Measurements from ENCODE around the gene AKAP8L. TPM values are rescaled to one million over a fixed set of nuclear protein-coding genes. Genes with fewer than 3 reads are reported as not detected.

AKAP8L gene
- total RNA-seq, 6 experiments from 2014 or later = 49.4 to 54.4 (median 52.0) TPM

DNA sequence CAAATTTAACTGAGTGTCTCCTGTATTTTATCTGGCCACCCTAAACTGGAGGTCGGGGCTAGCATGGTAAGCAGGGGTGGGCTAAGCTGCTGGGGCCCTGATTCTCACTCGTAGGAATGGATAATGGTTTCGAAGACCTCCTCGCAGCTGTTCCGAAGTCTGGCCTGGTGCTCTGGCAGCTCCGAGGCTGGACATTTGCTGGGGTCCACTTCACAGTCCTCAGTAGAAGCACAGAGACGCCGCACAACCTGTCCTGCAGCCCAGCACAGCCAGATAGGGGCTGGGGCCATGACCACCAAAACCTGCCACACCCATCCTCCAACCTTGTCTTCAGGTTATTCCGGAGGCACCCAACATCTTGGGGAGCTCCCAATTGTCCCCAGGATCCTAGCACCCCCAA is 37.2 kb upstream of the AKAP8L start:
- Mint-ChIP-seq H3K27me3 (ENCODE audit: insufficient read depth) (peaks cover 18% of the 10 kb centered on the region), H3K27ac (no peak overlapping the region), H3K9me3 (no peaks in the 10 kb centered on the region), H3K4me3 (no peak overlapping the region), H3K4me1 (ENCODE audit: low read depth) (no peaks in the 10 kb centered on the region), H3K36me3 (ENCODE audit: low read depth) (no peaks in the 10 kb centered on the region)
- no peak for DNase-seq
- TF ChIP-seq CTCF (IDR thresholded peaks at IDR 0.05) = no peak

DNA sequence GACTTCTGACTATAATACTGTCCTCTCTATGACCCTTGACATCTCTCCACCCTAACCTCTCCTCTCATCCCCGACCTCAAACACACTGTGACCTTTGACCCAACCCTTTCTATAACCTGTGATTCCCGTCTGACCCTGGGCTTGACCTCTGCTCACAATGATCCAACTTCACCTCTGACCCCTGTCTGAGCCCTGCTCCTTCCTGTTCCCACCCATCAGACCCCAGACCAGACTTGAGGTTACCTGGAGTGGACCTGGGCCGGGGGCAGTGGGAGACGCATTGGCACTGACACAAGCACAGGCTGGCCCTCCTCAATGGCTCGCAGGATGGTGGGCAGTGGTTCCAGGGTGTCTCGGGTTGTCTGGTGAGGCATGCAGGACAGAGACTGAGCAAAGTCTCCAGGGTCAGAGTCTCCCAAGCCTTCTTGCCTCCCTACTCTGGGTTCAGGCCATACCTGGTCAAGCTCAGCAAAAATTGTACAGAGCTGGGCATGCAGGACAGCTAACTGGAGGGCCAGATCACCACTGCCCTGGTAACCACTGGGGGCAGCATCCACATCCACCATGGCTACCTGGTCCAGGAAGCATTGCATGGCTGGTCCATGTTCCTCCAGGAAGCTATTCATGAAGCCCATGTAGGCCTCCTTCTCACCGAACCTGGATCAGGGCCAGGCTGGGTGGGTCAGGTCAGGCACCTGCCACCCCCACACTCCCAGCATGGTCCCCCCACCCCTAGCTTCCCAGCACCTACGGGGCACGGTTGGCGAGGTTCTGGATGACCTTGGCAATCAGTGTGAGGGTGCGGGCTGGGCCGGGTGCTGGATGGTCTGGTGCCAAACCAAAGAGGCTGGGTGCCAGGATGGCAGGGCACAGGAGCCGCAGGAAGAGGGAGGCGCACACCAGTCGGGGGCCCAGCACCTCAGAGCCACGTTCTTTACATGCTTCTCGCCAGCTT is 35.4 kb upstream of the AKAP8L start:
- TF ChIP-seq CTCF (IDR thresholded peaks at IDR 0.05) = peak; percentile 60
- H3K27me3 Mint-ChIP-seq (ENCODE audit: insufficient read depth) = peaks cover 13% of the 10 kb centered on the region
- H3K9me3 Mint-ChIP-seq = no peaks in the 10 kb centered on the region
- no peak for DNase-seq
- no peaks in the 10 kb centered on the region for H3K36me3 Mint-ChIP-seq (ENCODE audit: low read depth)
- H3K27ac Mint-ChIP-seq = no peak overlapping the region
- no peak overlapping the region for H3K4me3 Mint-ChIP-seq
- 0 out of 2 replicates have a peak, but pooled peaks cover 4% of the 10 kb centered on the region for H3K4me1 Mint-ChIP-seq (ENCODE audit: low read depth)

- TF ChIP-seq CTCF (IDR thresholded peaks at IDR 0.05) = peak; percentile 38; the same call in 1 of the 2 replicates
- Mint-ChIP-seq H3K4me3 (no peak overlapping the region; the same call in 1 of the 2 replicates), H3K36me3 (ENCODE audit: low read depth) (no peaks in the 10 kb centered on the region), H3K9me3 (no peaks in the 10 kb centered on the region), H3K27ac (no peak overlapping the region), H3K4me1 (ENCODE audit: low read depth) (0 out of 2 replicates have a peak, but pooled peaks cover 4% of the 10 kb centered on the region), H3K27me3 (ENCODE audit: insufficient read depth) (peaks cover 13% of the 10 kb centered on the region)
- no peak for DNase-seq
Observed at GRCh38 chr19:15453091-15453578, 34.3 kb upstream of the AKAP8L start.

DNA sequence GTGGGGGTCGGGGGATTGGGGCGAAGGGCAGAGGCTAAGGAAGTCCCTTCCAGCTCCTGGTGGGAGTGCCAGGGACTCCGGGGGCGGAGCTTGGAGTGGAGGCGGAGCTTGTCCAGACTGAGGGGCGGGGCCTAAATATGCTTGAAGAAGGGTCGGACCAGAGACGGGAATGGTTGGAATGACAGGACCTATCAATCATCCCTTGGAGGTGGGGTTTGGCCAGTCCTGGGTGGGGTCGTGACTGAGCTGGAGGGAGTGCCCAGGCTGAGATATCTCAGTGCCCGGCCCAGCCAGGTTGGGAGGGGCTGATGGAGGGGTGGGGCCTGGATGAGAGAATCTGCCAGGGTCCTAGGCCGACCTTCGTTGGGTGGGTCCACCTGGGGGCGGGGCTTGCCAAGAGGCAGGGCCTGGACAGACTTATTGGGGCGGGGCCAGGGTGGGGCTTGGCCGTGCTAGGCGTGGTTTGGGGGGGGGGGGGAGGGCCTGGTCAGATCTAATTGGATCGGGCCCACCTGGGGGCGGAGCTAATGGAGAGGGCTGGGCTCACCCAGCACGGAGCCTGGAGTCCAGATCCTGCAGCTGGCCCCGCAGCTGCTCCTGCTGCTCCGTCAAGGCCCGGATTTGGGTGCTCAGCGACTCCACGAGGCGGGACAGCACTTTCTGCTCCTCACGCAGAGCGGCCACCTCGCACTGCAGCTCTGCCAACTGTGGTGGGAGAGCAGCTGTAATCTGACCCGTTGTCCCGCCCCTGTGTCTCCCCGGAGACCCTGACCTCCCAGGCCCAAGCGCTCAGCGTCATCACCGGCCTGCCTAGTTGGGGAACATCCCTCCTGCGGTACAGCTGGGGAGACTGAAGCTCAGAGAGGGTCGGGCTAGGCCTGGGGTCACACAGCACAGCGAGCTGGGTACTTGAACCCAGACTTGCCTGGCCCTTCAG is 33.6 kb upstream of the AKAP8L start:
- H3K27ac Mint-ChIP-seq = no peak overlapping the region
- H3K4me3 Mint-ChIP-seq = peak overlapping the region; percentile 28; the same call in 1 of the 2 replicates
- H3K27me3 Mint-ChIP-seq (ENCODE audit: insufficient read depth) = peaks cover 11% of the 10 kb centered on the region
- DNase-seq = no peak
- no peaks in the 10 kb centered on the region for H3K9me3 Mint-ChIP-seq
- no peak for TF ChIP-seq CTCF (IDR thresholded peaks at IDR 0.05)
- H3K4me1 Mint-ChIP-seq (ENCODE audit: low read depth) = 0 out of 2 replicates have a peak, but pooled peaks cover 4% of the 10 kb centered on the region
- H3K36me3 Mint-ChIP-seq (ENCODE audit: low read depth) = no peaks in the 10 kb centered on the region

- no peaks in the 10 kb centered on the region for H3K9me3 Mint-ChIP-seq
- peaks cover 7% of the 10 kb centered on the region; the same call in 1 of the 2 replicates for H3K27me3 Mint-ChIP-seq (ENCODE audit: insufficient read depth)
- DNase-seq = no peak
- peak overlapping the region; percentile 61 for H3K4me3 Mint-ChIP-seq
- 0 out of 2 replicates have a peak, but pooled peaks cover 4% of the 10 kb centered on the region for H3K4me1 Mint-ChIP-seq (ENCODE audit: low read depth)
- peak overlapping the region; percentile 60 for H3K27ac Mint-ChIP-seq
- no peak for TF ChIP-seq CTCF (IDR thresholded peaks at IDR 0.05)
- H3K36me3 Mint-ChIP-seq (ENCODE audit: low read depth) = no peaks in the 10 kb centered on the region
Observed at GRCh38 chr19:15450528-15450890, 31.7 kb upstream of the AKAP8L start.

Measured in HFFc6 (cell line).